Measurements from ENCODE around the gene GPR162.

GRCh38 chr12:6786416-6787094 lies 35.1 kb upstream of the GPR162 start:
- TF ChIP-seq CTCF (IDR thresholded peaks at IDR 0.05; ENCODE audit: low read depth, low read length) (no peak), POLR2A (IDR thresholded peaks at IDR 0.05; ENCODE audit: extremely low read depth, insufficient read length) (no peak), MAX (IDR thresholded peaks at IDR 0.05; ENCODE audit: low read depth, low read length) (no peak)

Measured in NB4 (cell line).